ENCODE results near the gene GGT5. TPM values are rescaled to one million over a fixed set of nuclear protein-coding genes. Genes with fewer than 3 reads are reported as not detected.
"Not testable (repeated sequence)": the region's sequence is repeated elsewhere in the genome, so short reads cannot be mapped to it uniquely, and the experiment has no call there.

GGT5 gene, protein sequence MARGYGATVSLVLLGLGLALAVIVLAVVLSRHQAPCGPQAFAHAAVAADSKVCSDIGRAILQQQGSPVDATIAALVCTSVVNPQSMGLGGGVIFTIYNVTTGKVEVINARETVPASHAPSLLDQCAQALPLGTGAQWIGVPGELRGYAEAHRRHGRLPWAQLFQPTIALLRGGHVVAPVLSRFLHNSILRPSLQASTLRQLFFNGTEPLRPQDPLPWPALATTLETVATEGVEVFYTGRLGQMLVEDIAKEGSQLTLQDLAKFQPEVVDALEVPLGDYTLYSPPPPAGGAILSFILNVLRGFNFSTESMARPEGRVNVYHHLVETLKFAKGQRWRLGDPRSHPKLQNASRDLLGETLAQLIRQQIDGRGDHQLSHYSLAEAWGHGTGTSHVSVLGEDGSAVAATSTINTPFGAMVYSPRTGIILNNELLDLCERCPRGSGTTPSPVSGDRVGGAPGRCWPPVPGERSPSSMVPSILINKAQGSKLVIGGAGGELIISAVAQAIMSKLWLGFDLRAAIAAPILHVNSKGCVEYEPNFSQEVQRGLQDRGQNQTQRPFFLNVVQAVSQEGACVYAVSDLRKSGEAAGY
- 10 to 100 TPM in 3 of 4 donors, 1 to 10 TPM in 1; 8.9 to 25.2 (median 12.3) TPM for total RNA-seq

DNA sequence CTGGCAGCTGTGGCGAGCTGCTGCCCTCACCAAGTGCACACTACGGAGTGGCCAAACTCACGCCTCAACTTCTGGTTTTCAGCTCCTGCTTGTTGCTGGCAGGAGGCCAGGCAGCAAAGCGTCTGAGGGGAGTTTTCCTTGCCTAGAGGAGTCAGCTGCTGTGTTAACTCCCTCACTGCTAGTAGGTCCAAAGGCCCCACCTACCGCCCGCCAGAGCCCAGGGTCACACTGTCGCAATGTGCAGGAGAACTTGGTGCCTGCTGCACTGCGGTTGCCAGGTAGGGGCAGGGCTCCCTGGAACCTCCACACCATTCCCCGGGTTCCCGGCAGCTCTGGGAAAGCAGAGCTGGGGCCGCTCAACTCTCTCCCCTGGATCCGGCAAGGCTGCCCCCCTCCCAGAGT is at the start of gene GGT5:
TSS of gene GGT5 (minus strand) at position 53 of the 402 bp plus-strand sequence. CDS start 357 bp downstream, outside the sequence.
- H3K27me3 ChIP-seq, DNase-seq, H3K36me3 ChIP-seq, H3K9me3 ChIP-seq: not testable (repeated sequence)
- Histone ChIP-seq H3K4me3 (peak within 1 kb of the TSS in 2 of 4 donors; percentile 32 to 41), H3K27ac (peak within 1 kb of the TSS; percentile 64 to 92 (median 76)), H3K4me1 (peaks cover 0 to 18% (median 6%) of the 10 kb centered on the region in 4 donors)

DNA sequence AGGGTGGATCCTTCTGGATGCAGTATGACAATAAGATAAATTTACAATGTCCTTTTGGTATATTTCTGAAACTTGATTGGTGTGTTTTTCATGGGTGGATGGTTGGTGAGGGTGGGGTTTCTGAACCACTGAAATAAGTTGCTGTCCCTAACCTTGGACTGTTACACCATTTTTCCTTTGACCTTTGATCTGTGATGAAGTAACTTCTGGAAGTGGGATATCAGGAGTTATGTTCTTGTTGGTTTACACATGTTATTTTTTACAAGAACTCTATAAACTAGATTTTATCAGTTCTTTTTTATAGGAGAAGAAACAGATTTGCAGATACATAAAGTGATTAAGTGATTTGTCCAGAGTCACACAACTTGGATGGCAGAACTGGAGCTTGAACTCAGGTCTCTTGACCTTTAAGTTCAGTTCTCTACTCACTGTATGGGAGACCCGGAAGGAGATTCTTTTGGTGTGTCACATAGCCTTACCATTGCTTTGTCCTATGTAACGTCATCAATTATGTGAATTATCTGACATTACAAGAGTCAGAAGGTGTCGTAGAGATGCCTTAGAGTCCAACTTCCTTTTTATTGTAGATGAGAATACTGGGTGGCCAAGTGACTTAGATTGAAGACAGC is 47.4 kb upstream of the GGT5 start:
- H3K27me3 ChIP-seq, H3K36me3 ChIP-seq, H3K9me3 ChIP-seq, DNase-seq, H3K4me3 ChIP-seq: not testable (repeated sequence)
- H3K27ac ChIP-seq: peak overlapping the region in 2 of 4 donors; percentile 45 to 77
- peaks cover 0 to 41% (median 11%) of the 10 kb centered on the region in 4 donors for H3K4me1 ChIP-seq

- no peak overlapping the region for H3K4me3 ChIP-seq
- no peaks in the 10 kb centered on the region for H3K27me3 ChIP-seq
- H3K4me1 ChIP-seq: peaks cover 0 to 45% (median 11%) of the 10 kb centered on the region in 4 donors
- no peak for DNase-seq
- H3K36me3 ChIP-seq: no peaks in the 10 kb centered on the region
- no peak for TF ChIP-seq POLR2A (IDR thresholded peaks at IDR 0.05)
- TF ChIP-seq, protein P1, sequence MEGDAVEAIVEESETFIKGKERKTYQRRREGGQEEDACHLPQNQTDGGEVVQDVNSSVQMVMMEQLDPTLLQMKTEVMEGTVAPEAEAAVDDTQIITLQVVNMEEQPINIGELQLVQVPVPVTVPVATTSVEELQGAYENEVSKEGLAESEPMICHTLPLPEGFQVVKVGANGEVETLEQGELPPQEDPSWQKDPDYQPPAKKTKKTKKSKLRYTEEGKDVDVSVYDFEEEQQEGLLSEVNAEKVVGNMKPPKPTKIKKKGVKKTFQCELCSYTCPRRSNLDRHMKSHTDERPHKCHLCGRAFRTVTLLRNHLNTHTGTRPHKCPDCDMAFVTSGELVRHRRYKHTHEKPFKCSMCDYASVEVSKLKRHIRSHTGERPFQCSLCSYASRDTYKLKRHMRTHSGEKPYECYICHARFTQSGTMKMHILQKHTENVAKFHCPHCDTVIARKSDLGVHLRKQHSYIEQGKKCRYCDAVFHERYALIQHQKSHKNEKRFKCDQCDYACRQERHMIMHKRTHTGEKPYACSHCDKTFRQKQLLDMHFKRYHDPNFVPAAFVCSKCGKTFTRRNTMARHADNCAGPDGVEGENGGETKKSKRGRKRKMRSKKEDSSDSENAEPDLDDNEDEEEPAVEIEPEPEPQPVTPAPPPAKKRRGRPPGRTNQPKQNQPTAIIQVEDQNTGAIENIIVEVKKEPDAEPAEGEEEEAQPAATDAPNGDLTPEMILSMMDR (IDR thresholded peaks at IDR 0.05): no peak
- H3K9me3 ChIP-seq: no peaks in the 10 kb centered on the region
- peak overlapping the region in 2 of 4 donors; percentile 29 to 77 for H3K27ac ChIP-seq
These were observed 46.8 kb upstream of the GGT5 start for GRCh38 chr22:24291515-24292201.

GRCh38 chr22:24290459-24290858 is 45.6 kb upstream of the GGT5 start:
- TF ChIP-seq POLR2A (IDR thresholded peaks at IDR 0.05): no peak
- TF ChIP-seq, protein P1 (IDR thresholded peaks at IDR 0.05): no peak
- Histone ChIP-seq H3K36me3 (no peaks in the 10 kb centered on the region), H3K27me3 (no peaks in the 10 kb centered on the region), H3K4me3 (no peak overlapping the region), H3K27ac (peak overlapping the region in 3 of 4 donors; percentile 40 to 71 (median 57)), H3K4me1 (peaks cover 4 to 54% (median 14%) of the 10 kb centered on the region in 4 donors), H3K9me3 (no peaks in the 10 kb centered on the region)
- no peak for DNase-seq

GRCh38 chr22:24289741-24290163 is 44.9 kb upstream of the GGT5 start:
- no peak for DNase-seq
- Histone ChIP-seq H3K4me3 (no peak overlapping the region), H3K4me1 (peaks cover 5 to 60% (median 17%) of the 10 kb centered on the region in 4 donors), H3K36me3 (no peaks in the 10 kb centered on the region), H3K27me3 (no peaks in the 10 kb centered on the region), H3K27ac (peak overlapping the region in 3 of 4 donors; percentile 40 to 71 (median 57)), H3K9me3 (no peaks in the 10 kb centered on the region)
- no peak for TF ChIP-seq POLR2A (IDR thresholded peaks at IDR 0.05)
- TF ChIP-seq, protein P1 (IDR thresholded peaks at IDR 0.05): no peak

GRCh38 chr22:24289114-24289513 is 44.2 kb upstream of the GGT5 start:
- Histone ChIP-seq H3K27ac (peak overlapping the region in 2 of 4 donors; percentile 40 to 71), H3K4me1 (peaks cover 5 to 59% (median 18%) of the 10 kb centered on the region in 4 donors), H3K9me3 (no peaks in the 10 kb centered on the region), H3K36me3 (no peaks in the 10 kb centered on the region), H3K4me3 (no peak overlapping the region), H3K27me3 (no peaks in the 10 kb centered on the region)
- DNase-seq: no peak
- no peak for TF ChIP-seq POLR2A (IDR thresholded peaks at IDR 0.05)
- TF ChIP-seq, protein P1 (IDR thresholded peaks at IDR 0.05): no peak

GRCh38 chr22:24287801-24288200 is 42.9 kb upstream of the GGT5 start:
- not testable (repeated sequence) for H3K9me3 ChIP-seq, DNase-seq, H3K4me3 ChIP-seq, H3K36me3 ChIP-seq, H3K27me3 ChIP-seq
- H3K27ac ChIP-seq: peak overlapping the region in 1 of 4 donors; percentile 71
- H3K4me1 ChIP-seq: peaks cover 5 to 53% (median 18%) of the 10 kb centered on the region in 4 donors

DNA sequence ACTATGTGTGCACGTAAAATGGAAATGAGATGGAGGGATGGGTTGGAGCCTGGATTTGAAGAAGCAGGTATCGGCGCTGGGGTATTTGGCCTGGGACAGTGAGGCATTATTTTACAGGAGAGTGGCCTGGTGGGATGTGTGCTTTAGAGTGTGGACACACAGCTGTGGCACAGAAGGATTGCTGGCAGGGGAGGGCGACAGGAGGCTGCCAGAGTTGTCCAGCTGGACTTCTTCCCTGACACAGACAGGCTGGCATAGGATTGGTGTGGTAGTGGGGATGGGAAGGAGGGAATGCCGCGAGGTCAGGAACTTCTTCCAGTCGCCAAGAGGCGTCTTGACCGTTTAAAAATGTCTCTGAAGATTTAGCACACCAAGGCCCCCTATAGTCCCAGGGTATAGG is 42.3 kb upstream of the GGT5 start:
- not testable (repeated sequence) for DNase-seq, H3K4me3 ChIP-seq, H3K27me3 ChIP-seq, H3K36me3 ChIP-seq, H3K27ac ChIP-seq, H3K9me3 ChIP-seq
- peaks cover 5 to 52% (median 18%) of the 10 kb centered on the region in 4 donors for H3K4me1 ChIP-seq
